HFFc6 (cell line): ENCODE results near the gene DLL1. TPM values are rescaled to one million over a fixed set of nuclear protein-coding genes. Genes with fewer than 3 reads are reported as not detected.

Experiments
- DNase-seq: peaks from one replicate; pipeline ENCODE4 v3.0.0-alpha.2; 2018
- H3K27ac Mint-ChIP-seq: 2 replicates; pipeline ENCODE4 v1.8.0; 2020; ENCODE audit warnings: mild to moderate bottlenecking, mixed read lengths
- H3K27me3 Mint-ChIP-seq: 2 replicates; pipeline ENCODE4 v1.8.0; 2021; ENCODE audit warnings: mild to moderate bottlenecking, moderate library complexity, mixed read lengths; ENCODE audit not compliant: insufficient read depth
- H3K36me3 Mint-ChIP-seq: 2 replicates; pipeline ENCODE4 v1.8.0; 2021; ENCODE audit warnings: low read depth, mixed read lengths
- H3K4me1 Mint-ChIP-seq: 2 replicates; pipeline ENCODE4 v1.8.0; 2020; ENCODE audit warnings: low read depth, mixed read lengths
- H3K4me3 Mint-ChIP-seq: 2 replicates; pipeline ENCODE4 v1.8.0; 2020; ENCODE audit warnings: mild to moderate bottlenecking, moderate library complexity, mixed read lengths
- H3K9me3 Mint-ChIP-seq: 2 replicates; pipeline ENCODE4 v1.8.0; 2020; ENCODE audit warnings: mild to moderate bottlenecking, mixed read lengths
- total RNA-seq, 6 experiments: library from RNA; stranded (reverse); fragmentation: NEBNext Ultra II Directional; extraction: Animal tissue kit (Norgen Biotek cat#: 25700); gene quantifications; 2 replicates in 1 of 6; 3 replicates in 5 of 6; pipeline ENCODE4 v1.2.3, GENCODE V29; 2021
- TF ChIP-seq, protein P1 (sequence below): fragments of 200-600 bp; sonication (generic); IDR thresholded peaks from 2 replicates; pipeline ENCODE4 v1.5.0; 2021; ENCODE audit warnings: antibody characterized with exemption, mild to moderate bottlenecking

DLL1 gene
- total RNA-seq, 6 experiments from 2014 or later, result 0.26 to 0.83 (median 0.36) TPM

DNA sequence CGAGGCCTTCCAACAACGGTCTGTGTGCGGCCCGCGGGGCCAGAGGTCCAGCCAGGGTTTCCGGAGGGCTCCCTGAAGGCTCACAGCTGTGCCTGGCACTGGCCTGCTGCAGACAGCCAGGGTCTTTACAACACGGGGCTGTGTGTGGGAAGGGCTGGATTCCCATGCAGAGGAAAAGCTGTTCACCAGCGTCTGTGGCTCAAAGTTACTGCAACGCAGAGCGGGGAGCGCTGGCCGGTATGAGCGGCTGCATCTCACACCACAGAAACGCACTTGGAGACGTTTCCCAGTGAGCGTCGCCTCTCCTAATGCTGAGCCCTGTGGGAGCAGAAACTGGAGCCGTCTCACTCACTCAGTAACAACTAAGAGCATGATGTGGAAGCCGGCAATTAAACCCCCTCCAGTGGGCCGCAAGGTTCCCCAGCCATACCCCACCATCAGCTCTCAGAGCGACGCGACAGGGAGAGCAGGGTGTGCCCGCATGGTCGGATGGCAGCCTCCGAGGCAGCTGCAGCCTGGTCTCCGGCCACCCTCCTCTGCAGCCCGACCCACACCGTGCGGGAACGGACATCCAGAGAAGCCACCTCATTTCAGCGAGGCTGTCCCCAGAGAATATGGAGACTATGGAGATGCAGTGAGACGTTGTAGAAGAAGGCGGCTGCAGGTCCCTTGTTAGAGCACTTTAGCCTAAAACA, 42.6 kb downstream of the DLL1 start:
- Mint-ChIP-seq H3K36me3 (no peaks in the 10 kb centered on the region), H3K27me3 (peaks cover 27% of the 10 kb centered on the region), H3K4me3 (no peak overlapping the region), H3K27ac (no peak overlapping the region), H3K9me3 (no peaks in the 10 kb centered on the region; the same call in 1 of the 2 replicates), H3K4me1 (no peaks in the 10 kb centered on the region)
- no peak for DNase-seq
- TF ChIP-seq, protein P1, sequence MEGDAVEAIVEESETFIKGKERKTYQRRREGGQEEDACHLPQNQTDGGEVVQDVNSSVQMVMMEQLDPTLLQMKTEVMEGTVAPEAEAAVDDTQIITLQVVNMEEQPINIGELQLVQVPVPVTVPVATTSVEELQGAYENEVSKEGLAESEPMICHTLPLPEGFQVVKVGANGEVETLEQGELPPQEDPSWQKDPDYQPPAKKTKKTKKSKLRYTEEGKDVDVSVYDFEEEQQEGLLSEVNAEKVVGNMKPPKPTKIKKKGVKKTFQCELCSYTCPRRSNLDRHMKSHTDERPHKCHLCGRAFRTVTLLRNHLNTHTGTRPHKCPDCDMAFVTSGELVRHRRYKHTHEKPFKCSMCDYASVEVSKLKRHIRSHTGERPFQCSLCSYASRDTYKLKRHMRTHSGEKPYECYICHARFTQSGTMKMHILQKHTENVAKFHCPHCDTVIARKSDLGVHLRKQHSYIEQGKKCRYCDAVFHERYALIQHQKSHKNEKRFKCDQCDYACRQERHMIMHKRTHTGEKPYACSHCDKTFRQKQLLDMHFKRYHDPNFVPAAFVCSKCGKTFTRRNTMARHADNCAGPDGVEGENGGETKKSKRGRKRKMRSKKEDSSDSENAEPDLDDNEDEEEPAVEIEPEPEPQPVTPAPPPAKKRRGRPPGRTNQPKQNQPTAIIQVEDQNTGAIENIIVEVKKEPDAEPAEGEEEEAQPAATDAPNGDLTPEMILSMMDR, result no peak

DNA sequence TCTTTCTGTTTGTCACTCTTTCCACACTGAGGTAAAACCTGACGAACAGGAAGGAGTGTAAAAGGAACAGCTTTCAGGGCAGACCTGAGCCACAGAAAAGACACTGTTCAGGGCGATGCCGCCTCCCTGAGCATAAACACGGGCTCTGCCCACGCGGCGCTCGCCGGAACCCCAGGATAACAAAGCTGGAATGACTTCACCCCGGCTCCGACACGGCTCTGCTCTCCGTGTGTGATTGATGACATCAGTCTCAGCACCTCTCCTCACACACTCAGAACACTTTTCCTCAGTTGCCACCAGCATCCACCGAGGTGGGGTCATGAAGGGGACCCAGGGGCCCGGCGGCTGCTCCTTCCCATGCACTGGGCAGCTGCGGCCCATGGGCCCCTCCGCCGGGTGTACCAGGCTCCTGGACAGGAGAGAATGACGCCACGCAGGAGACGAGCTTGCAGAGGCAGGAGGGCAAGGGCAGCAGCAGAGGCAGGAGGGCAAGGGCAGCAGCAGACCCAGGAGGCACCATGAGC, 43.6 kb downstream of the DLL1 start:
- Mint-ChIP-seq H3K27me3 (peaks cover 22% of the 10 kb centered on the region), H3K36me3 (no peaks in the 10 kb centered on the region), H3K27ac (no peak overlapping the region), H3K9me3 (no peaks in the 10 kb centered on the region; the same call in 1 of the 2 replicates), H3K4me1 (no peaks in the 10 kb centered on the region), H3K4me3 (no peak overlapping the region)
- TF ChIP-seq, protein P1, result no peak
- DNase-seq, result no peak

DNA sequence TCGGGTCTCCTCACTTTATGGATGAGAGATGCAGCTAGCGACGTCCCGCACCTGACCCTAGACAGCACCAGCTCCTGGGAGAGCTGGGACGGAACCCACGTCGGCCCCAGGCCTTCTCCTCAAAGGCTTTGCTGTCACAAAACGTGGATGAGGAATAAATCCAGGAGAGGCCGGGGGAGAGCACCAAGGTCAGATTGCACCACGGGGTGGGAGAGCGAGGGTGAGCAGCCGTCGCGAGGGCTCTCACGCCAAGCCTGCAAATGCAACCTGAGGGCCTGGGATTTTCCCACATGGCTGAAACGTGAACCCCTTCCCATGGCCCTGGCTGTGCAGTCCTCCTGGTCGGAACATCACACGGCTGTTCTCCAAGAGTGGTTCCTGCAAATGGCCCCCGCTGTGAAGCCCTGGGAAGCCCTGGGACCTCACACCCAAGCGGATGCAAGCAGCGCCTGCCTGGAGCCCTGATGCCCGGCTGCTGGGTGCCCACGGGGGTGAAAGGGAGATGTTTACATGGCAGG, 45.3 kb downstream of the DLL1 start:
- no peak overlapping the region for H3K4me3 Mint-ChIP-seq
- H3K27ac Mint-ChIP-seq, result no peak overlapping the region
- no peak for DNase-seq
- TF ChIP-seq, protein P1, result no peak
- no peaks in the 10 kb centered on the region for H3K36me3 Mint-ChIP-seq
- H3K4me1 Mint-ChIP-seq, result no peaks in the 10 kb centered on the region
- H3K9me3 Mint-ChIP-seq, result no peaks in the 10 kb centered on the region; the same call in 1 of the 2 replicates
- peaks cover 19% of the 10 kb centered on the region for H3K27me3 Mint-ChIP-seq

DNA sequence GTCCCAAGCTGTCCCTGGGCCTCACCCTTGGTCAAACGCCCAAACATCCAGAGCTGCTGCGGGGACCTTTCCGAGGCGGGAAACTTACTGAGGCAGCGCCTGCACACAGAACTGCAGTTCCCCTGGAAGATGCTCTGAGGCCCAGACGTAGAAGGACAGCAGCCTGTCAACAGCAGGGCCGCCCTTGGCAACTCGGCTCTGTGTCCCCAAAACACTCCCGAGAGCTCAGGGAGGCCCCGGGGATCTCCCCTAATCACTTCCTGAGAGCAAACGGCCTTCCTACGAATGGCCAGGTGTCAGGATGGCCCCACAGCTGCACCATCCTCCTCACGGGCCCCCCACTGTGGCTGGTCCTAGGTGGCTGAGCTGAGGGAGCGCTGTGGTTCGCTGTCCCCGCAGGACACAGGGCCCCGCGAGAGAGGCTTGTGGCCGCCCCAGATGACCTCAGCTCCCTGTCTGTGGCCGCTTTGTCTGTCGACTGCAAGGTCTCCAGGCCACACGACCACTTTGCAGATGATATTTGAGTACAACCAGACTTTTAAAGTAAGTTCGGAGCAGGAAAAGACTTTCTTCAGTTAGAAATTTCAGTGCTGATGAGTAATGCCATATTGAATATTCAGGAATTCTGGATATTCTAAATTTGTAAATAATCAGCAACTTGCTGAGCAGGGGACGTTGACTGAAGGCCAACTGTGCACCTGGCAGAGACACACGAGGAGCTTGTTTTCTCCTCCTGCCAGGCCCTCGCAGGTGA, 46.0 kb downstream of the DLL1 start:
- no peaks in the 10 kb centered on the region for H3K4me1 Mint-ChIP-seq
- H3K36me3 Mint-ChIP-seq, result no peaks in the 10 kb centered on the region
- TF ChIP-seq, protein P1, result no peak

DNA sequence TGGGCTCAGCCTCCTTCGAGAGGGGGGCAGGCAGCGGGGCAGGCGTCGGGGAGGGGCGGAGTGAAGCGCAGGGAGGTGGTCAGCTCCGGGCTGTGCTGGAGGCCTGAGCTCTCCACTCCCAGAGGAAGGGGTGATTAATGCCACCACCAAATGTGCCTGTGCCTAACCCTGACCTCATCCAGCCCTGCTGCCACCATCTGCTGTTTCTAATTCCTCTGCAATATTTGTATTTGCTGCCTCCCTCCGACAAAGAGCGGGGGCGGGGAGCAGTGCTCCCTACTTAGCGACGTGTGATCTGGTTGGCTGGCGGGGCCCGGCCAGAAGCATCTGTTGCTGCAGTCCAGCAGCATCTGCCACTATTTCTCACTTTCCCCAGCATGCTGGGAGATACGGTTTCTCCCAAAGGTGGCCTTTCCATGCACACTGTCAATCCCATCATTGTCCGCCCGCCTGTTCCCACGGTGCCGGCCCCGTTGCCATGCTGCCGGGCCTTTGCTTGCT, 47.0 kb downstream of the DLL1 start:
- Mint-ChIP-seq H3K36me3 (no peaks in the 10 kb centered on the region), H3K4me3 (no peak overlapping the region), H3K9me3 (peaks cover 3% of the 10 kb centered on the region; the same call in 1 of the 2 replicates), H3K4me1 (no peaks in the 10 kb centered on the region), H3K27ac (no peak overlapping the region), H3K27me3 (peaks cover 19% of the 10 kb centered on the region)
- no peak for DNase-seq
- TF ChIP-seq, protein P1, result no peak

More for the DNA sequence above, 46.0 kb downstream of the DLL1 start:
- Mint-ChIP-seq H3K27ac (no peak overlapping the region), H3K9me3 (peaks cover 1% of the 10 kb centered on the region; the same call in 1 of the 2 replicates), H3K4me3 (no peak overlapping the region), H3K27me3 (peaks cover 17% of the 10 kb centered on the region)
- DNase-seq, result no peak
